HepG2 (cell line): ENCODE data around the gene SRPRB. TPM values are rescaled to one million over a fixed set of nuclear protein-coding genes. Genes with fewer than 3 reads are reported as not detected.

Experiments
- ATAC-seq: fragments of 200-7000 bp; cut with Tn5 transposase; 3 replicates; pipeline ENCODE4 v1.9.1; 2020; ENCODE audit warnings: mild to moderate bottlenecking, moderate library complexity
- BruUV-seq: library from RNA; stranded (reverse); fragments of 400-500 nt; replicated peaks from 2 replicates; lab custom pipeline; 2021; lab: Mats Ljungman, UMichigan
- CTCF ChIA-PET: fragments of 300-600 bp; formaldehyde crosslinking; extraction: SDS; loops from one replicate; lab custom pipeline; 2021; ENCODE audit warnings: low total read pairs, inconsistent platforms, low intra/inter-chr PET ratio; lab: Yijun Ruan, JAX
- POLR2A ChIA-PET: fragments of 350-600 bp; sonication (Branson Sonifier 250); formaldehyde crosslinking; loops from one replicate; lab custom pipeline; 2020; ENCODE audit warnings: antibody characterized with exemption, inconsistent platforms; lab: Yijun Ruan, JAX
- DNase-seq: peaks from one replicate; pipeline ENCODE4 v3.0.0-alpha.2; 2015; ENCODE audit warnings: low spot score
- FAIRE-seq: peaks from 3 replicates; lab custom pipeline; 2011; peaks lifted over from hg19 to GRCh38; lab: Jason Lieb, UNC
- H2AFZ ChIP-seq: one replicate; pipeline ENCODE4 v1.6.1; 2011; ENCODE audit warnings: low read length, inconsistent platforms
- H3K27ac ChIP-seq: fragments of 300-600 bp; 3 replicates; pipeline ENCODE4 v1.8.0; 2011; ENCODE audit warnings: mixed run types, mild to moderate bottlenecking, mixed read lengths, low read length, inconsistent platforms; ENCODE audit not compliant: insufficient read depth; ENCODE audit errors: extremely low read length
- H3K27me3 ChIP-seq, 2 experiments: fragments of 200-600 bp in 1 of 2; 2 replicates in 1 of 2; 3 replicates in 1 of 2; pipeline versions ENCODE4 v1.6.0 to v1.8.0; 2011; ENCODE audit warnings: low read length in 2 of 2, mild to moderate bottlenecking in 2 of 2, moderate library complexity in 2 of 2, inconsistent platforms in 1 of 2; ENCODE audit not compliant: insufficient read depth in 2 of 2, control insufficient read depth in 1 of 2
- H3K36me3 ChIP-seq, 2 experiments: fragments of 200-600 bp in 1 of 2; replicated peaks in 1 of 2; 2 replicates in 1 of 2; 3 replicates in 1 of 2; pipeline versions ENCODE4 v1.5.1 to v1.8.0; 2011; ENCODE audit warnings: low read length in 2 of 2, inconsistent platforms in 1 of 2; ENCODE audit not compliant: insufficient read depth in 2 of 2, control insufficient read depth in 1 of 2
- H3K4me1 ChIP-seq: 2 replicates; pipeline ENCODE4 v1.5.1; 2012; ENCODE audit warnings: low read length, inconsistent platforms; ENCODE audit not compliant: insufficient read depth
- H3K4me2 ChIP-seq: 2 replicates; pipeline ENCODE4 v1.6.0; 2011; ENCODE audit warnings: low read depth, low read length, inconsistent platforms
- H3K4me3 ChIP-seq, 3 experiments: fragments of 200-600 bp in 1 of 3; sonication (generic), shearing (Covaris generic) in 1 of 3; replicated peaks in 1 of 3; 2 replicates each; pipeline ENCODE4 v1.5.1; 2011 to 2016; ENCODE audit warnings: low read length in 3 of 3, inconsistent platforms in 2 of 3, low read depth in 2 of 3, mild to moderate bottlenecking in 2 of 3, control low read depth in 1 of 3, mixed read lengths in 1 of 3; ENCODE audit not compliant: insufficient read depth in 1 of 3
- H3K79me2 ChIP-seq: one replicate; pipeline ENCODE4 v1.6.1; 2011; ENCODE audit warnings: low read length, inconsistent platforms; ENCODE audit not compliant: insufficient read depth
- H3K9ac ChIP-seq: 2 replicates; pipeline ENCODE4 v1.6.0; 2011; ENCODE audit warnings: mild to moderate bottlenecking, low read depth, low read length, inconsistent platforms; ENCODE audit not compliant: insufficient read depth
- H3K9me3 ChIP-seq: 2 replicates; pipeline ENCODE4 v1.5.1; 2012; ENCODE audit warnings: mild to moderate bottlenecking, low read length
- H4K20me1 ChIP-seq: 2 replicates; pipeline ENCODE4 v1.6.0; 2011; ENCODE audit warnings: inconsistent platforms, mild to moderate bottlenecking, low read length, moderate library complexity; ENCODE audit not compliant: insufficient read depth
- ATF7-NPFF ChIP-seq: sonication (generic); formaldehyde crosslinking; IDR thresholded peaks from 2 replicates; pipeline ENCODE4 v1.8.1; 2023; ENCODE audit warnings: mild to moderate bottlenecking, low read depth, missing genetic modification reagents, moderate library complexity
- ATM ChIP-seq: fragments of 450-650 bp; IDR thresholded peaks from 2 replicates; pipeline ENCODE4 v1.7.1; 2017; ENCODE audit warnings: mild to moderate bottlenecking, borderline replicate concordance
- GZF1 ChIP-seq: sonication (generic); formaldehyde crosslinking; IDR thresholded peaks from 2 replicates; pipeline ENCODE4 v1.5.1; 2020; ENCODE audit warnings: mild to moderate bottlenecking, missing genetic modification reagents
- KMT2B ChIP-seq: IDR thresholded peaks from 2 replicates; pipeline ENCODE4 v1.6.1; 2016; ENCODE audit warnings: missing genetic modification reagents, missing compliant biosample characterization
- NR2F2 ChIP-seq: IDR thresholded peaks from 2 replicates; pipeline ENCODE4 v1.6.1; 2012; ENCODE audit warnings: low read depth, inconsistent platforms, borderline replicate concordance
- POGK ChIP-seq: sonication (generic); formaldehyde crosslinking; conservative IDR thresholded peaks from 2 replicates; pipeline ENCODE4 v1.8.0; 2022; ENCODE audit warnings: mild to moderate bottlenecking, moderate library complexity, missing genetic modification reagents
- RAD21 ChIP-seq: fragments of 450-650 bp; formaldehyde crosslinking; IDR thresholded peaks from 2 replicates; pipeline ENCODE4 v1.5.0; 2020; ENCODE audit warnings: mild to moderate bottlenecking
- SMAD1 ChIP-seq: sonication (generic); formaldehyde crosslinking; IDR thresholded peaks from 2 replicates; pipeline ENCODE4 v1.4.0; 2020; ENCODE audit warnings: missing genetic modification reagents, low read depth, mild to moderate bottlenecking, borderline replicate concordance
- U2AF2 ChIP-seq: fragments of 200-400 bp; formaldehyde crosslinking; IDR thresholded peaks from 2 replicates; pipeline ENCODE4 v1.6.1; 2017; ENCODE audit warnings: low read depth, mild to moderate bottlenecking, low read length
- ZNF136 ChIP-seq: sonication (generic); formaldehyde crosslinking; IDR thresholded peaks from 2 replicates; pipeline ENCODE4 v1.8.1; 2022; ENCODE audit warnings: low read depth, mild to moderate bottlenecking, moderate library complexity, missing genetic modification reagents
- ZNF552 ChIP-seq: sonication (generic); formaldehyde crosslinking; IDR thresholded peaks from 2 replicates; pipeline ENCODE4 v1.9.0; 2022; ENCODE audit warnings: missing genetic modification reagents, mild to moderate bottlenecking, borderline replicate concordance
- ZNF850 ChIP-seq: sonication (generic); formaldehyde crosslinking; conservative IDR thresholded peaks from 2 replicates; pipeline ENCODE4 v1.9.0; 2021; ENCODE audit warnings: mild to moderate bottlenecking, missing genetic modification reagents
- WGBS: methylation state at CpG from one replicate; pipeline ENCODE4 v1.1.6; 2017; ENCODE audit warnings: low lambda C conversion rate; 5-methylcytosine and 5-hydroxymethylcytosine counted together
- in situ Hi-C: cut with HindIII; loops from 2 replicates; pipeline ENCODE4 v1.10.0; 2017; ENCODE audit warnings: low pct_unique_long_range_greater_than_20kb; ENCODE audit not compliant: extremely low pct_ligation_motif_present
- intact Hi-C: fragments of 100-400 bp; cut with micrococcal nuclease; formaldehyde crosslinking; loops from one replicate; pipeline ENCODE4 v1.10.0; 2022; ENCODE audit not compliant: unreplicated experiment
- polyA plus RNA-seq, 8 experiments: library from polyadenylated mRNA; depleted of rRNA in 3 of 8; stranded (reverse) in 7 of 8; unstranded in 1 of 8; fragments of >200 nt; fragmentation: Illumina TruSeq in 4 of 8; extraction: Trizol in 4 of 8; gene quantifications; 2 replicates each; pipeline versions ENCODE4 v1.2.1 to v1.2.3, GENCODE V29; 2011 to 2016; ENCODE audit warnings: low read depth in 4 of 8, missing spikeins in 1 of 8, mixed read lengths in 1 of 8; ENCODE audit not compliant: insufficient read depth in 1 of 8
- total RNA-seq, 5 experiments: library from RNA; depleted of rRNA; stranded (reverse); fragments of >200 nt; fragmentation: Illumina TruSeq; extraction: Trizol; gene quantifications; 2 replicates each; pipeline ENCODE4 v1.2.3, GENCODE V29; 2016; ENCODE audit warnings: low read depth in 1 of 5
- TF ChIP-seq, protein P1 (sequence below): IDR thresholded peaks from 2 replicates; pipeline ENCODE4 v1.6.1; 2016; ENCODE audit warnings: low read depth, borderline replicate concordance
- TF ChIP-seq, protein P2 (sequence below): sonication (generic); formaldehyde crosslinking; IDR thresholded peaks from 2 replicates; pipeline ENCODE4 v1.8.1; 2023; ENCODE audit warnings: mild to moderate bottlenecking, missing genetic modification reagents, borderline replicate concordance
- TF ChIP-seq, protein P3 (sequence below): sonication (generic); formaldehyde crosslinking; IDR thresholded peaks from 2 replicates; pipeline ENCODE4 v1.5.1; 2020; ENCODE audit warnings: mild to moderate bottlenecking, missing genetic modification reagents, borderline replicate concordance

Gene SRPRB
- total and polyA plus RNA-seq, 2 of the 13 experiments (the other 11 are each of a cell fraction or from before 2014, with no cell fraction given) = 41.0 to 111 TPM

DNA sequence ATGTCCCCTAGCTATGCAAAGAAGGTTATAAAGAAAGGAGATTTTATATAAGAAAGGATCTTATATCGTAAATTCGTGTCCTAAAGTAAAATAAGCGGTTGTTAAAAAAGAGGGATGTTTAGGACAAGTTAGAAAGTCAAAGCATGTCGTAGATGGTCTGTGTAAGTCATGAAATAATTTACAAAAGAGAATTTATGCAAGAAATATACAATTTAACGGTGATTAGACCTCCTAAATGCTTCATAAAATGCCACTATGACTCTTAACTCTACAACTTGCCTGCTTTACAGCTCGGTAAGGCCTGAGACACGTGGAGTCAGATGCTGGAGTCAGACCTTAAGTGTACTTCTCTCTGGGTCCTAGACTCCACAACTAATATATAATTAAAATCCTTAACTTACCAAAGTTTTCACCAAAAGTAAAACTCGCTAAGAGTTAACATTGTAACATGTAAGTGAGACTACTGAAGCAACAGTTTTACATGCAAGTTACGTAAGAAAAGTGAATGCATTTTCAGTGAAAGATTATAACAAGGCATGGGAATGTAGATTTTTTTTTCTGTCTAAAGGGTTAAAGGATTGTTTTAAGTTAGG lies 13.3 kb upstream of the SRPRB start (continued):
- no peak for TF ChIP-seq ZNF850 (CRISPR knock-in tag)
- no peak for TF ChIP-seq ZNF552
- no peak for TF ChIP-seq ZNF136 (CRISPR knock-in tag)

- H3K4me1 ChIP-seq = peaks cover 13% of the 10 kb centered on the region
- intact Hi-C loops = no loop called here
- TF ChIP-seq GZF1 (CRISPR knock-in tag) (no peak), ZNF136 (CRISPR knock-in tag) (no peak), RAD21 (CRISPR knock-in tag) (no peak), ATM (no peak), SMAD1 (CRISPR knock-in tag) (no peak), KMT2B (CRISPR knock-in tag) (no peak), ATF7-NPFF (CRISPR knock-in tag) (no peak), U2AF2 (no peak), POGK (CRISPR knock-in tag) (no peak), NR2F2 (no peak)
- TF ChIP-seq, protein P1, sequence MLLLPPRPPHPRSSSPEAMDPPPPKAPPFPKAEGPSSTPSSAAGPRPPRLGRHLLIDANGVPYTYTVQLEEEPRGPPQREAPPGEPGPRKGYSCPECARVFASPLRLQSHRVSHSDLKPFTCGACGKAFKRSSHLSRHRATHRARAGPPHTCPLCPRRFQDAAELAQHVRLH (CRISPR knock-in tag) = no peak
- TF ChIP-seq, protein P2, sequence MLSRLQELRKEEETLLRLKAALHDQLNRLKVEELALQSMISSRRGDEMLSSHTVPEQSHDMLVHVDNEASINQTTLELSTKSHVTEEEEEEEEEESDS (CRISPR knock-in tag) = no peak
- TF ChIP-seq, protein P3, sequence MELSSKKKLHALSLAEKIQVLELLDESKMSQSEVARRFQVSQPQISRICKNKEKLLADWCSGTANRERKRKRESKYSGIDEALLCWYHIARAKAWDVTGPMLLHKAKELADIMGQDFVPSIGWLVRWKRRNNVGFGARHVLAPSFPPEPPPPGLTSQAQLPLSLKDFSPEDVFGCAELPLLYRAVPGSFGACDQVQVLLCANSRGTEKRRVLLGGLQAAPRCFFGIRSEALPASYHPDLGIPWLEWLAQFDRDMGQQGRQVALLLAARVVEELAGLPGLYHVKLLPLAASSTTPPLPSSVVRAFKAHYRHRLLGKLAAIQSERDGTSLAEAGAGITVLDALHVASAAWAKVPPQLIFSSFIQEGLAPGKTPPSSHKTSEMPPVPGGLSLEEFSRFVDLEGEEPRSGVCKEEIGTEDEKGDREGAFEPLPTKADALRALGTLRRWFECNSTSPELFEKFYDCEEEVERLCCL = no peak
Measured at GRCh38 chr3:133797396-133798105, 8.1 kb upstream of the SRPRB start.

More at GRCh38 chr3:133797396-133798105, 8.1 kb upstream of the SRPRB start:
- ATAC-seq (no peak), DNase-seq (no peak), FAIRE-seq (no peak)
- CTCF ChIA-PET = no interaction called here
- Histone ChIP-seq H4K20me1 (no peaks in the 10 kb centered on the region), H3K4me2 (no peak overlapping the region), H2AFZ (no peak overlapping the region), H3K9ac (no peak overlapping the region), H3K27ac (no peak overlapping the region), H3K27me3 (no peaks in the 10 kb centered on the region), H3K36me3 (no peaks in the 10 kb centered on the region), H3K9me3 (peaks cover 17% of the 10 kb centered on the region; the same call in 1 of the 2 replicates), H3K79me2 (no peaks in the 10 kb centered on the region), H3K4me3 (no peak overlapping the region)
- no TSS peak for BruUV-seq
- in situ Hi-C loops = no loop called here
- WGBS = 50% methylated on average over 3 of the region's 3 CpGs
- POLR2A ChIA-PET = no interaction called here
